ENCODE measurements around the gene BCL2.

Gene BCL2

DNA sequence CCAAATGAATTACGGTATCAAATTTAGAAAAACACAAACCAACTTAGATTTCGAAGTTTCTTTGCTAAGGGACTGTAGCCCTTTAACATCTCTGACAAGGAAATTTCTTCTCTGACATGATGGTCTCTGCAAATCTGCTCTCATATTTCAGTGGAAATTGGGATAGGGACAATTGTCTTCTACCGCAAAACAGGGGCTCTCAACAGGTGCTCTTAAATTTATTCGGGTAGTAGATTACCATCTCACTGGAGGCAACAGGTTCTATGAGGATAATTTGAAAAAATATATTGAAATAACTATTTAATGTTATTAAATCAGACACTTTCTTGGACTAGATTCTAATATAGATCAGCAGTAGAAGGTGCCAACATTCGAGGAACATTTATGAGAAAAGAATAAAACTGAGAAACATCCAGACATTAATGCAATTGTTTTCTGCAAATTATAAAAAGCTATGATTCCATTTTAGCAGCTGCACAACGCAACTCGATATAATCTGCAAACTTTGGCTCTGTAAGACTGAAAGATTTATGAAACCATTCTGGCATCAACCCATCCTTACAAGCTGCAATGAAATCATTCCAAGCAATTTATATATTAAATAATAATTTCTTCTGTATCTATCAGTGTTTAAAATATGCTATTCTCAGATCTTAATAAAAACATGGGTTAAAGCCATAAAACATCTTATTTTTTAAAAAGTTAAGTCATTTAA lies 10.0 kb upstream of the BCL2 start:
- no peak for DNase-seq
- no peaks in the 10 kb centered on the region for H3K4me1 ChIP-seq (ENCODE audit: control insufficient read depth, insufficient read depth, low read length, poor library complexity, severe bottlenecking)
- H3K4me3 ChIP-seq (ENCODE audit: insufficient read depth, low read depth, low read length, poor library complexity, severe bottlenecking): no peak overlapping the region
- no peaks in the 10 kb centered on the region for H3K27me3 ChIP-seq (replicated peaks; ENCODE audit: control insufficient read depth, insufficient read depth, low read length, poor library complexity, severe bottlenecking)
- no peak overlapping the region for H3K27ac ChIP-seq (ENCODE audit: insufficient read depth, low read length, poor library complexity, severe bottlenecking)
- peaks cover 17% of the 10 kb centered on the region for H3K36me3 ChIP-seq (ENCODE audit: control insufficient read depth, insufficient read depth, low read length)
- no peaks in the 10 kb centered on the region for H3K9me3 ChIP-seq (ENCODE audit: control insufficient read depth, low read length)

DNA sequence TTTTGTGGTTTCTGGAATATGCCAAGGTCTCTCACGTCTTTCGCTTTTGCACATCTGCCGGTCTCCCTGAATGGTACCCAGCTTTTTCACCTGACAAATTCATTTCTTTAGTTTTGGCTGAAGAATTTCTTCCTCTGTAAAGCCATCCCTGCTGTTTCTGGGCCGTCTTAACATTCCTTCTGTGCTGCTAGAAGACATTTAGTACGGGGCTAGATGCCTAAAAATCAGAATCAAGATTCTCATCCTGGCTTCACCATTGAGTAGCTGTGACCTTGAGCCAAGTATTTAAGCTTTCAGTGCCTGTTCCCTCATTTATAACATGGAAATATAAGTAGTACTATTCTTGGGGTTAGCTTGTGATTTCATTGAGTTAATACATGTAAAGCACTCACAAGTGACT lies 6.4 kb upstream of the BCL2 start:
- H3K4me3 ChIP-seq (ENCODE audit: insufficient read depth, low read depth, low read length, poor library complexity, severe bottlenecking): no peak overlapping the region
- H3K27me3 ChIP-seq (replicated peaks; ENCODE audit: control insufficient read depth, insufficient read depth, low read length, poor library complexity, severe bottlenecking): no peaks in the 10 kb centered on the region
- no peak overlapping the region for H3K27ac ChIP-seq (ENCODE audit: insufficient read depth, low read length, poor library complexity, severe bottlenecking)
- peaks cover 4% of the 10 kb centered on the region for H3K36me3 ChIP-seq (ENCODE audit: control insufficient read depth, insufficient read depth, low read length)
- no peaks in the 10 kb centered on the region for H3K9me3 ChIP-seq (ENCODE audit: control insufficient read depth, low read length)
- H3K4me1 ChIP-seq (ENCODE audit: control insufficient read depth, insufficient read depth, low read length, poor library complexity, severe bottlenecking): peaks cover under 1% of the 10 kb centered on the region
- DNase-seq: no peak

DNA sequence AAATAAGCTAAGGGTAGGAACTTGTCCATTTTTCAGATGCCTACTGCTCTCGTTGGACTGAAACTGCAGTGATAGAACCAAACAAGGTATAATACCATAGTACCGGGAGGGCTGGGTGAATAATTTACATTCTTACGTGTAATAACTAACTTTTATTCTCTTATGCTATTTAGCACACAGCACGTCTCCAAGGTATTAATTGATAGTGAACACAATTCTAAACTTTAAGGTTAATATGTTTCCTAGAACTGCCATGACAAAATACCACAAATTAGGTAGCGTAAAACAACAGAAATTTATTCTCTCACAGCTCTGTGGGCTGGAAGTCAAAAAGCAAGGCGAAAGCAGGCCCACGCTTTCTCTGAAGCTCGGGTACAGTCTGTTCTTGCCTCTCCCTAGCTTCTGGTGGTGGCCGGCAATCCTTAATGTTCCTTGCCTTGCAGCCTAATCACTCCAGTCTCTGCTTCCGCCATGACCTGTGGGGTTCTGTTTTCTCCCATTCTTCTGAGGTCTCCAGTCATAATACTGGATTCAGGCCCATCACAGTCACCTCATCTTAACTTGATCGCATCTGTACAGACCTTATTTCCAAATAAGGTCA lies 5.6 kb upstream of the BCL2 start:
- H3K27me3 ChIP-seq (replicated peaks; ENCODE audit: control insufficient read depth, insufficient read depth, low read length, poor library complexity, severe bottlenecking): no peaks in the 10 kb centered on the region
- H3K36me3 ChIP-seq (ENCODE audit: control insufficient read depth, insufficient read depth, low read length): peaks cover 2% of the 10 kb centered on the region
- H3K4me3 ChIP-seq (ENCODE audit: insufficient read depth, low read depth, low read length, poor library complexity, severe bottlenecking): no peak overlapping the region
- H3K27ac ChIP-seq (ENCODE audit: insufficient read depth, low read length, poor library complexity, severe bottlenecking): no peak overlapping the region
- DNase-seq: no peak
- no peaks in the 10 kb centered on the region for H3K9me3 ChIP-seq (ENCODE audit: control insufficient read depth, low read length)
- peaks cover 4% of the 10 kb centered on the region for H3K4me1 ChIP-seq (ENCODE audit: control insufficient read depth, insufficient read depth, low read length, poor library complexity, severe bottlenecking)

DNA sequence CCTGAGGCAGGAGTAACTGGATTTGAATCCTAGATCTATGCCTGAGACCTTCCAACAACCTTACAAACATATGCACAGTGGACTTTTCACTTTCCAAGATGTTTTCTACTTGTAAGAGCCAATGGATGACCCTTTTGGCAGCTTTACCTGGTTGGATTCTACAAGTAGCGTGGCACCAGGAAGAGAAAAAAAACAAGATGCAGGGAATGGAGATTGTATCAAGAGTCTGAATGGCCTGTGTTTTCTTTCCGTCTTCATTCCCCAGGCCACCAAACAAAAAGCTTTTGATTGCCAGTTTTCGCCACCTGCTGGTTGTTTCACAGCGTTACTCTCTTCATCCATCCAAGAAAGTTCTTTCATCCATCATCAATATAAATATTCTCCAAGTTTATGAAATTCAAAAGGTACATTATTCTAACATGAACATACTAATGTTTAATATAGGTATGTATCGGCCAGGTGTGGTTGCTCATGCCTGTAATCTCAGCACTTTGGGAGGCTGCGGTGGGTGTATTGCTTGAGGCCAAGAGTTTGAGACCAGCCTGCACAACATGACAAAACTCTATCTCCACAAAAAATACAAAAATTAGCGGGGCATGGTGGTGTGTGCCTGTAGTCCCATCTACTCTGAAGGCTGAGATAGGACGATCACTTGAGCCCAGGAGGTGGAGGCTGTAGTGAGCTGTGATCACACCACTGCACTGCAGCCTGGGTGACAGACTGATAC lies 3.5 kb upstream of the BCL2 start:
- peaks cover 4% of the 10 kb centered on the region for H3K4me1 ChIP-seq (ENCODE audit: control insufficient read depth, insufficient read depth, low read length, poor library complexity, severe bottlenecking)
- no peaks in the 10 kb centered on the region for H3K36me3 ChIP-seq (ENCODE audit: control insufficient read depth, insufficient read depth, low read length)
- no peaks in the 10 kb centered on the region for H3K9me3 ChIP-seq (ENCODE audit: control insufficient read depth, low read length)
- H3K27ac ChIP-seq (ENCODE audit: insufficient read depth, low read length, poor library complexity, severe bottlenecking): no peak overlapping the region
- DNase-seq: peak in 2 of 3 donors; percentile 29 to 49
- no peaks in the 10 kb centered on the region for H3K27me3 ChIP-seq (replicated peaks; ENCODE audit: control insufficient read depth, insufficient read depth, low read length, poor library complexity, severe bottlenecking)
- H3K4me3 ChIP-seq (ENCODE audit: insufficient read depth, low read depth, low read length, poor library complexity, severe bottlenecking): no peak overlapping the region

DNA sequence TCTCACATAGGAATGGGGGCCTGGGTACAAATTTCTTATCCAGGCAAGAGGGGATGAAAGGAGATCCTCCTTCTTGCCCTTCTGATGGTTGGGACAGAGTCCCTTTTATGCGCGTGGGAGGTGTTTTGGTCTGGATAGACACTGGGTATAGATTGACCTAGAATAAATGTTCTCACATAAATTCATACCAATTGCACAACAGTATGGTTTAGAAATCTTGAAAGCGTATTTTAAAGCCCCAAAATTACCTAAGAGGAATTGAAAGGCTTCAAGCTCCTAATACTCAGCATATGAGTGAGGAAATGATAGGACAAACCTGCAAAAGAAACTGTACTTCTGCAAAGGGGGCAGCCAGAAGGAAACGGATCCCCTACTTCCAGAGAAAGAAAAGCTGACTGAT lies 2.6 kb upstream of the BCL2 start:
- H3K4me3 ChIP-seq (ENCODE audit: insufficient read depth, low read depth, low read length, poor library complexity, severe bottlenecking): no peak overlapping the region
- no peak overlapping the region for H3K27ac ChIP-seq (ENCODE audit: insufficient read depth, low read length, poor library complexity, severe bottlenecking)
- H3K36me3 ChIP-seq (ENCODE audit: control insufficient read depth, insufficient read depth, low read length): no peaks in the 10 kb centered on the region
- no peak for DNase-seq
- H3K9me3 ChIP-seq (ENCODE audit: control insufficient read depth, low read length): no peaks in the 10 kb centered on the region
- peaks cover 11% of the 10 kb centered on the region for H3K4me1 ChIP-seq (ENCODE audit: control insufficient read depth, insufficient read depth, low read length, poor library complexity, severe bottlenecking)
- no peaks in the 10 kb centered on the region for H3K27me3 ChIP-seq (replicated peaks; ENCODE audit: control insufficient read depth, insufficient read depth, low read length, poor library complexity, severe bottlenecking)

DNA sequence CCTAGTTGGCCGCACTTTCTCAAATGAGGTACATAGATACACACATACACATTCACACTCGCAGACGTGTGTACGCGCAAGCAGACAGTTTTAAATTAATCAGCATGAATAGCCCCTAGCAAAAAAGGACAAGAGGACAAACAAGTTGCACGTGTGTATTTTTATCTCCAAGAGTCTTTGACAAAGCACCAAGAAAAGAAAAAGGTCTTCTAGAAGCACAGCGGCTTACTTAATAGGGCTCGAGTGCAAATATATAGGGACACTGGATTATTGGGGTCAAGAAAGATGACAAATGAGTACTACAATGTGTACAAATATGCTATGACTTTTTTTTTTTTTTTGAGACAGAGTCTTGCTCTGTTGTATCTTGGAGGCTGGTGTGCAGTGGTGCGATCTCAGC lies 1.7 kb upstream of the BCL2 start:
- no peak for DNase-seq
- H3K4me3 ChIP-seq (ENCODE audit: insufficient read depth, low read depth, low read length, poor library complexity, severe bottlenecking): no peak overlapping the region

DNA sequence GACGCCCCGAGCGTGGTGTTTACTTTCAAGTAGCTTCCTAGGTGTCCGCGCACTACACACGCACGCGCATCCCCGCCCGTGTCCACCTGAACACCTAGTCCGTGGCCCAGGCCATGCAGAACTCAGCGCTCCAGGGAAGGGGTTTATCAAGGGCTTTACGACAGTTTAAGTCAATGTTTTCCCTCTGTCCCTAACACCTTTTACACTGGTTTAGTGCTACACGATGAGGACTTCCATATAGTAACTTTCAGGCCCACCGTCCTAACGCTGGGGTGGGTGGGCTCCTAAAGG lies 1.4 kb upstream of the BCL2 start:
- Histone ChIP-seq H3K27ac (ENCODE audit: insufficient read depth, low read length, poor library complexity, severe bottlenecking) (peak overlapping the region; percentile 68), H3K4me1 (ENCODE audit: control insufficient read depth, insufficient read depth, low read length, poor library complexity, severe bottlenecking) (peaks cover 12% of the 10 kb centered on the region), H3K27me3 (replicated peaks; ENCODE audit: control insufficient read depth, insufficient read depth, low read length, poor library complexity, severe bottlenecking) (no peaks in the 10 kb centered on the region), H3K36me3 (ENCODE audit: control insufficient read depth, insufficient read depth, low read length) (no peaks in the 10 kb centered on the region), H3K4me3 (ENCODE audit: insufficient read depth, low read depth, low read length, poor library complexity, severe bottlenecking) (peak overlapping the region; percentile 51), H3K9me3 (ENCODE audit: control insufficient read depth, low read length) (no peaks in the 10 kb centered on the region)
- DNase-seq: peak in 1 of 3 donors; percentile 27

More for the DNA sequence above, 1.7 kb upstream of the BCL2 start:
- H3K27me3 ChIP-seq (replicated peaks; ENCODE audit: control insufficient read depth, insufficient read depth, low read length, poor library complexity, severe bottlenecking): no peaks in the 10 kb centered on the region
- no peaks in the 10 kb centered on the region for H3K36me3 ChIP-seq (ENCODE audit: control insufficient read depth, insufficient read depth, low read length)
- peak overlapping the region; percentile 68 for H3K27ac ChIP-seq (ENCODE audit: insufficient read depth, low read length, poor library complexity, severe bottlenecking)
- H3K9me3 ChIP-seq (ENCODE audit: control insufficient read depth, low read length): no peaks in the 10 kb centered on the region
- peaks cover 12% of the 10 kb centered on the region for H3K4me1 ChIP-seq (ENCODE audit: control insufficient read depth, insufficient read depth, low read length, poor library complexity, severe bottlenecking)

DNA sequence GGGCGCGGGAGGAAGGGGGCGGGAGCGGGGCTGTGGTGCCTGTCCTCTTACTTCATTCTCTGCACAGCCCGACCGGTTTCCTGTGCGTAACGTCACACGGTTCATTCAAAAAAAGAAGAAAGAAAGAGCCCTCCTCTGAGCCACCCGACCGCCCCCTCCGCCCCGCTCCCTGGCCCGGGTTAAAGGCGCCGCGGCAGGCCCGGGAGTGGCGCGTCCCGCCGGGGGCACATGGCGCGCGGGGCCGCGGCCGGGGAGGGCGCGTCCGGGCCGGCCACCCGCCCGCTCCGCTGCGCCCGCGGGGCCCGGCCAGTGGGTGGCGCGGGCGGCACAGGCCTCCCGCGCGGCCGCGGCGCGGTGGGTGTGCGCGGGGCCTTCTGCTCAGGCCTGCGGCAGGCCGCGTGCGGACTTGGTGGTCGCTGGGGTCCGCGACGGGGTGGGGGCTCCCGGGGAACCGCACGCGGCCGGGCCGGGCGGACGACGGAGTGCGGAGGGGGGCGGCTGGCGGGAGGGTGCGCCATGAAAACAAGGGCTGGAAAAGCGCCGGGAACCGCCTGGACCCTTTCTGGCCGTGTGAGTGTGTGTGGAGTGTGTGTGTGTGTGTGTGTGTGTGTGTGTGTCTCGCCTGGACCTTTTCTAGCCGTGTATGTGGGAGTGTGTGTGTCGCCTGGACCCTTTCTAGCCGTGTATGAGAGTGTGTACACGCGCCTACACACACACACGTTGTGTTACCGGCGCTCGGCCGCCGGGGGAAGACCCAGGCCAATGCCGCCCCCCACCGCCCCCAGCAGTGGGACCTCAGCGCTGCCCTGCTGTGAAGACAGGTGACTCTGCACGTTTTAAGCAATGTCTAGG lies 780 bp upstream of the BCL2 start:
- peak; percentile 83 to 84 (median 83) for DNase-seq
- H3K27ac ChIP-seq (ENCODE audit: insufficient read depth, low read length, poor library complexity, severe bottlenecking): peak overlapping the region; percentile 68
- H3K9me3 ChIP-seq (ENCODE audit: control insufficient read depth, low read length): no peaks in the 10 kb centered on the region
- peaks cover 13% of the 10 kb centered on the region for H3K4me1 ChIP-seq (ENCODE audit: control insufficient read depth, insufficient read depth, low read length, poor library complexity, severe bottlenecking)
- no peaks in the 10 kb centered on the region for H3K27me3 ChIP-seq (replicated peaks; ENCODE audit: control insufficient read depth, insufficient read depth, low read length, poor library complexity, severe bottlenecking)
- no peaks in the 10 kb centered on the region for H3K36me3 ChIP-seq (ENCODE audit: control insufficient read depth, insufficient read depth, low read length)
- peak overlapping the region; percentile 51 for H3K4me3 ChIP-seq (ENCODE audit: insufficient read depth, low read depth, low read length, poor library complexity, severe bottlenecking)

DNA sequence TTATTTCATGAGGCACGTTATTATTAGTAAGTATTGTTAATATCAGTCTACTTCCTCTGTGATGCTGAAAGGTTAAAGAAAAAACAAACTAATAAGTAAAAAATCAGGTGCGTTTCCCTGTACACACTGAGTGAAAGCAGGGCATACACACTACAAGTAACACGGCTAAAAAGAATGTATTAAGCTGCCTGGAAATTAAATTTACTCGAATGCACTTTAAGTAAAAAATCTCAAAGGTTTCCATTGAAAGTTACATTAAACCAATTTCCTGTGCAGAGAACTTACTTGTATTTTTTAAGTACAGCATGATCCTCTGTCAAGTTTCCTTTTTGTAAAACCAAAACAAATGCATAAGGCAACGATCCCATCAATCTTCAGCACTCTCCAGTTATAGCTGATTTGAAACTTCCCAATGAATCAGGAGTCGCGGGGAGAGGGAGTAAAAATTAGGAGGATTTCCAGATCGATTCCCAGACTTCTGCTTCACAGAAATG lies 633 bp downstream of the BCL2 start:
- H3K4me3 ChIP-seq (ENCODE audit: insufficient read depth, low read depth, low read length, poor library complexity, severe bottlenecking): peak overlapping the region; percentile 89
- H3K27ac ChIP-seq (ENCODE audit: insufficient read depth, low read length, poor library complexity, severe bottlenecking): peak overlapping the region; percentile 84
- H3K9me3 ChIP-seq (ENCODE audit: control insufficient read depth, low read length): no peaks in the 10 kb centered on the region
- H3K36me3 ChIP-seq (ENCODE audit: control insufficient read depth, insufficient read depth, low read length): no peaks in the 10 kb centered on the region
- H3K4me1 ChIP-seq (ENCODE audit: control insufficient read depth, insufficient read depth, low read length, poor library complexity, severe bottlenecking): peaks cover 20% of the 10 kb centered on the region
- DNase-seq: no peak
- H3K27me3 ChIP-seq (replicated peaks; ENCODE audit: control insufficient read depth, insufficient read depth, low read length, poor library complexity, severe bottlenecking): no peaks in the 10 kb centered on the region

Data from effector memory CD4-positive, alpha-beta T cell (primary cell).